ENCODE results near the gene SERPINA4.

- no peak for TF ChIP-seq CTCF (conservative IDR thresholded peaks at IDR 0.05; ENCODE audit: low read depth in 2 of 2)
- TF ChIP-seq EZH2 (IDR thresholded peaks at IDR 0.05; ENCODE audit: low read depth, unreplicated experiment): no peak
- no peak for TF ChIP-seq POLR2AphosphoS5 (IDR thresholded peaks at IDR 0.05; ENCODE audit: low read depth)
- TF ChIP-seq, protein P1, sequence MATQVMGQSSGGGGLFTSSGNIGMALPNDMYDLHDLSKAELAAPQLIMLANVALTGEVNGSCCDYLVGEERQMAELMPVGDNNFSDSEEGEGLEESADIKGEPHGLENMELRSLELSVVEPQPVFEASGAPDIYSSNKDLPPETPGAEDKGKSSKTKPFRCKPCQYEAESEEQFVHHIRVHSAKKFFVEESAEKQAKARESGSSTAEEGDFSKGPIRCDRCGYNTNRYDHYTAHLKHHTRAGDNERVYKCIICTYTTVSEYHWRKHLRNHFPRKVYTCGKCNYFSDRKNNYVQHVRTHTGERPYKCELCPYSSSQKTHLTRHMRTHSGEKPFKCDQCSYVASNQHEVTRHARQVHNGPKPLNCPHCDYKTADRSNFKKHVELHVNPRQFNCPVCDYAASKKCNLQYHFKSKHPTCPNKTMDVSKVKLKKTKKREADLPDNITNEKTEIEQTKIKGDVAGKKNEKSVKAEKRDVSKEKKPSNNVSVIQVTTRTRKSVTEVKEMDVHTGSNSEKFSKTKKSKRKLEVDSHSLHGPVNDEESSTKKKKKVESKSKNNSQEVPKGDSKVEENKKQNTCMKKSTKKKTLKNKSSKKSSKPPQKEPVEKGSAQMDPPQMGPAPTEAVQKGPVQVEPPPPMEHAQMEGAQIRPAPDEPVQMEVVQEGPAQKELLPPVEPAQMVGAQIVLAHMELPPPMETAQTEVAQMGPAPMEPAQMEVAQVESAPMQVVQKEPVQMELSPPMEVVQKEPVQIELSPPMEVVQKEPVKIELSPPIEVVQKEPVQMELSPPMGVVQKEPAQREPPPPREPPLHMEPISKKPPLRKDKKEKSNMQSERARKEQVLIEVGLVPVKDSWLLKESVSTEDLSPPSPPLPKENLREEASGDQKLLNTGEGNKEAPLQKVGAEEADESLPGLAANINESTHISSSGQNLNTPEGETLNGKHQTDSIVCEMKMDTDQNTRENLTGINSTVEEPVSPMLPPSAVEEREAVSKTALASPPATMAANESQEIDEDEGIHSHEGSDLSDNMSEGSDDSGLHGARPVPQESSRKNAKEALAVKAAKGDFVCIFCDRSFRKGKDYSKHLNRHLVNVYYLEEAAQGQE (IDR thresholded peaks at IDR 0.05; ENCODE audit: unreplicated experiment): no peak
- TF ChIP-seq STAT1 (IDR thresholded peaks at IDR 0.05; ENCODE audit: unreplicated experiment): no peak
- TF ChIP-seq CREB1 (CRISPR knock-in tag; IDR thresholded peaks at IDR 0.05; ENCODE audit: low read depth): no peak
- no peak for TF ChIP-seq EZH2phosphoT487 (IDR thresholded peaks at IDR 0.05; ENCODE audit: unreplicated experiment)
- TF ChIP-seq, protein P2, sequence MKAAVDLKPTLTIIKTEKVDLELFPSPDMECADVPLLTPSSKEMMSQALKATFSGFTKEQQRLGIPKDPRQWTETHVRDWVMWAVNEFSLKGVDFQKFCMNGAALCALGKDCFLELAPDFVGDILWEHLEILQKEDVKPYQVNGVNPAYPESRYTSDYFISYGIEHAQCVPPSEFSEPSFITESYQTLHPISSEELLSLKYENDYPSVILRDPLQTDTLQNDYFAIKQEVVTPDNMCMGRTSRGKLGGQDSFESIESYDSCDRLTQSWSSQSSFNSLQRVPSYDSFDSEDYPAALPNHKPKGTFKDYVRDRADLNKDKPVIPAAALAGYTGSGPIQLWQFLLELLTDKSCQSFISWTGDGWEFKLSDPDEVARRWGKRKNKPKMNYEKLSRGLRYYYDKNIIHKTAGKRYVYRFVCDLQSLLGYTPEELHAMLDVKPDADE (IDR thresholded peaks at IDR 0.05): no peak
- no peak for TF ChIP-seq NANOG (IDR thresholded peaks at IDR 0.05; ENCODE audit: borderline replicate concordance)
- TF ChIP-seq, protein P3, sequence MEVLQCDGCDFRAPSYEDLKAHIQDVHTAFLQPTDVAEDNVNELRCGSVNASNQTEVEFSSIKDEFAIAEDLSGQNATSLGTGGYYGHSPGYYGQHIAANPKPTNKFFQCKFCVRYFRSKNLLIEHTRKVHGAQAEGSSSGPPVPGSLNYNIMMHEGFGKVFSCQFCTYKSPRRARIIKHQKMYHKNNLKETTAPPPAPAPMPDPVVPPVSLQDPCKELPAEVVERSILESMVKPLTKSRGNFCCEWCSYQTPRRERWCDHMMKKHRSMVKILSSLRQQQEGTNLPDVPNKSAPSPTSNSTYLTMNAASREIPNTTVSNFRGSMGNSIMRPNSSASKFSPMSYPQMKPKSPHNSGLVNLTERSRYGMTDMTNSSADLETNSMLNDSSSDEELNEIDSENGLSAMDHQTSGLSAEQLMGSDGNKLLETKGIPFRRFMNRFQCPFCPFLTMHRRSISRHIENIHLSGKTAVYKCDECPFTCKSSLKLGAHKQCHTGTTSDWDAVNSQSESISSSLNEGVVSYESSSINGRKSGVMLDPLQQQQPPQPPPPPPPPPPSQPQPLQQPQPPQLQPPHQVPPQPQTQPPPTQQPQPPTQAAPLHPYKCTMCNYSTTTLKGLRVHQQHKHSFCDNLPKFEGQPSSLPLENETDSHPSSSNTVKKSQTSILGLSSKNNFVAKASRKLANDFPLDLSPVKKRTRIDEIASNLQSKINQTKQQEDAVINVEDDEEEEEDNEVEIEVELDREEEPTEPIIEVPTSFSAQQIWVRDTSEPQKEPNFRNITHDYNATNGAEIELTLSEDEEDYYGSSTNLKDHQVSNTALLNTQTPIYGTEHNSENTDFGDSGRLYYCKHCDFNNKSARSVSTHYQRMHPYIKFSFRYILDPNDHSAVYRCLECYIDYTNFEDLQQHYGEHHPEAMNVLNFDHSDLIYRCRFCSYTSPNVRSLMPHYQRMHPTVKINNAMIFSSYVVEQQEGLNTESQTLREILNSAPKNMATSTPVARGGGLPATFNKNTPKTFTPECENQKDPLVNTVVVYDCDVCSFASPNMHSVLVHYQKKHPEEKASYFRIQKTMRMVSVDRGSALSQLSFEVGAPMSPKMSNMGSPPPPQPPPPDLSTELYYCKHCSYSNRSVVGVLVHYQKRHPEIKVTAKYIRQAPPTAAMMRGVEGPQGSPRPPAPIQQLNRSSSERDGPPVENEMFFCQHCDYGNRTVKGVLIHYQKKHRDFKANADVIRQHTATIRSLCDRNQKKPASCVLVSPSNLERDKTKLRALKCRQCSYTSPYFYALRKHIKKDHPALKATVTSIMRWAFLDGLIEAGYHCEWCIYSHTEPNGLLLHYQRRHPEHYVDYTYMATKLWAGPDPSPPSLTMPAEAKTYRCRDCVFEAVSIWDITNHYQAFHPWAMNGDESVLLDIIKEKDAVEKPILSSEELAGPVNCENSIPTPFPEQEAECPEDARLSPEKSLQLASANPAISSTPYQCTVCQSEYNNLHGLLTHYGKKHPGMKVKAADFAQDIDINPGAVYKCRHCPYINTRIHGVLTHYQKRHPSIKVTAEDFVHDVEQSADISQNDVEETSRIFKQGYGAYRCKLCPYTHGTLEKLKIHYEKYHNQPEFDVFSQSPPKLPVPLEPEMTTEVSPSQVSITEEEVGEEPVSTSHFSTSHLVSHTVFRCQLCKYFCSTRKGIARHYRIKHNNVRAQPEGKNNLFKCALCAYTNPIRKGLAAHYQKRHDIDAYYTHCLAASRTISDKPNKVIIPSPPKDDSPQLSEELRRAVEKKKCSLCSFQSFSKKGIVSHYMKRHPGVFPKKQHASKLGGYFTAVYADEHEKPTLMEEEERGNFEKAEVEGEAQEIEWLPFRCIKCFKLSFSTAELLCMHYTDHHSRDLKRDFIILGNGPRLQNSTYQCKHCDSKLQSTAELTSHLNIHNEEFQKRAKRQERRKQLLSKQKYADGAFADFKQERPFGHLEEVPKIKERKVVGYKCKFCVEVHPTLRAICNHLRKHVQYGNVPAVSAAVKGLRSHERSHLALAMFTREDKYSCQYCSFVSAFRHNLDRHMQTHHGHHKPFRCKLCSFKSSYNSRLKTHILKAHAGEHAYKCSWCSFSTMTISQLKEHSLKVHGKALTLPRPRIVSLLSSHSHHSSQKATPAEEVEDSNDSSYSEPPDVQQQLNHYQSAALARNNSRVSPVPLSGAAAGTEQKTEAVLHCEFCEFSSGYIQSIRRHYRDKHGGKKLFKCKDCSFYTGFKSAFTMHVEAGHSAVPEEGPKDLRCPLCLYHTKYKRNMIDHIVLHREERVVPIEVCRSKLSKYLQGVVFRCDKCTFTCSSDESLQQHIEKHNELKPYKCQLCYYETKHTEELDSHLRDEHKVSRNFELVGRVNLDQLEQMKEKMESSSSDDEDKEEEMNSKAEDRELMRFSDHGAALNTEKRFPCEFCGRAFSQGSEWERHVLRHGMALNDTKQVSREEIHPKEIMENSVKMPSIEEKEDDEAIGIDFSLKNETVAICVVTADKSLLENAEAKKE (CRISPR knock-in tag; IDR thresholded peaks at IDR 0.05): no peak
- no peak for TF ChIP-seq ZNF331 (CRISPR knock-in tag; IDR thresholded peaks at IDR 0.05; ENCODE audit: low read depth)
- no peak for TF ChIP-seq JUNB (IDR thresholded peaks at IDR 0.05; ENCODE audit: unreplicated experiment)
- no peak for TF ChIP-seq ZNF114 (CRISPR knock-in tag; IDR thresholded peaks at IDR 0.05)
Observed at GRCh38 chr14:94558842-94559241, 2.4 kb upstream of the SERPINA4 start.

Data from GM23338 (cell line).